GM19023 (cell line): Measurements from ENCODE around the gene MYO1E.
A peak's percentile ranks its signal among the peaks of the same experiment; 100 is the strongest.
"Not testable (repeated sequence)": the region's sequence is repeated elsewhere in the genome, so short reads cannot be mapped to it uniquely, and the experiment has no call there.

Source experiments
- ATAC-seq: cut with Tn5 transposase; IDR thresholded peaks from one replicate; pipeline ENCODE4 v1.9.1; 2021; ENCODE audit warnings: mild to moderate bottlenecking, moderate library complexity; ENCODE audit not compliant: unreplicated experiment

Gene MYO1E

GRCh38 chr15:59352683-59353082 is 20.0 kb downstream of the MYO1E start:
- ATAC-seq, result no peak

DNA sequence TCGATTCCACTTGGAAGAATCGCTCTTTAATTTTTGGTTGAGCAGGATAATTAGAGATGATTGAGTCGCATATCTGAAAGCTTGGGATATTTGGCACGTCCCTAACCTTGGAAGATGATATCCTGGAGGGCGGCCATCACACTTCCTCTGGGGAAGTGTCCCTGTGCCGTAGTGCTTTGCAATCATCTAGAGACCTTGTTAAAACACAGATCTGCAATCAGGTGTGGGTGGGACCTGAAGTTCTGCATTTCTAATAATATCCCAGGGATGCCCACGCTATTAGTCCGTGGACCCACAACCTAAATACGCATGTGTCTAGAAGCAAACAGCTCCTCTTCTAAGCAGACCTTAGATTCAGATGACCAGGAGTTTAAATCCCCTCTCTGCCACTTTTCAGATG is 20.5 kb downstream of the MYO1E start:
- ATAC-seq, result no peak

DNA sequence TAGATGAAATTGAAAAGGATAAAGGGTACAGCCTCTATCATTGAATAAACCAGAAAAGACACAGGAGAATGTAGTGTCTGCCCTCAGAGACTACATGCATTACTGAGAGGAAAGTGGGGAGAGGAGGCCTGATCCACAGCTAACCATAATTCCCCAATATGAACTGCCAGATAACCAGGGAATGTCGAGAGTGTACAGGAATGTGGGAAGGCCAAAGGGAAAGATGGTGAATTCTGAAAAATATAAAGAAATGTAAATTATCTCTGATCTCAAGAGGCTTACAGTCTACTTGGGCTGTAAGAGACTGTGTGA is 22.3 kb downstream of the MYO1E start:
- ATAC-seq, result no peak

GRCh38 chr15:59349680-59350420 is 22.8 kb downstream of the MYO1E start:
- ATAC-seq, result no peak

DNA sequence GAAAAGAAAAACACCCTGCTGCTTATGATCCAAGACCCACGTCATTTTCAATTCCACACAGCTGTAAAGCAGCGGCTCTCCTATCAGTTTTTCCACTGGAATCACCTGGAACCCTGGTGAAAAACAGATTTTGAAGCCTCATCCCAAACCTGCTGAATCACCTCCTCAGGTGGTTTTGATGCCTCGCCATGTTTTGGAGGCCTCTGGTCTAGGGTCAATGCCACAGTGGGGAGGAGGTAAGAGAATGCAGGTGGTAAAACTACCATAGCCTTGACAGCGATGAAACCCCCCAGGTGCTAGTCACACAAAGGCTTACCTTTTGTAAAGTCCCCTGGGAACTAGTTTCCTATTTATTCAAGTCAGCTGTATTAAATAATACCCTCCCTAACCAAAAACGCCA is 24.8 kb downstream of the MYO1E start:
- no peak for ATAC-seq

- no peak for ATAC-seq
Measured at GRCh38 chr15:59346951-59347350, 25.7 kb downstream of the MYO1E start.

GRCh38 chr15:59345326-59345725 is 27.3 kb downstream of the MYO1E start:
- no peak for ATAC-seq

- no peak for ATAC-seq
Measured at GRCh38 chr15:59344311-59344710, 28.4 kb downstream of the MYO1E start.

DNA sequence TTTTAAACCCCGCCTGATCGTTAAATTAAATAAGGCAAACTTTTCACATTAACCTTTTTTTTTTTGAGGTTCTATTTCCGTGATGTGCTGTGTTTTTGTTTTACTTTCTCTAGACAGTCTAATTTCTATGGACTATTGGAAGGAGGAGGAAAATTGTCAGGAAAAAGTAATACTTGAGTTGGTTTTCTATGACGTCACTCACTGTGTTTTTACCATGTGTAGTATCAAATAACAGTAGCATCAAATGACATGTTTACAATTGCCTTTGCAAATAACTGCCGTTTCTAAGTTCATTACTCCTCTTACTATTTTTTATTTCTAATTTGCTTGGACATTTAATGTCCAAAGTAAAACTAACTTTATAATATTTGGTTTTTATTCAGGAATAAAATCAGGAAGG is 32.3 kb downstream of the MYO1E start:
- no peak for ATAC-seq

DNA sequence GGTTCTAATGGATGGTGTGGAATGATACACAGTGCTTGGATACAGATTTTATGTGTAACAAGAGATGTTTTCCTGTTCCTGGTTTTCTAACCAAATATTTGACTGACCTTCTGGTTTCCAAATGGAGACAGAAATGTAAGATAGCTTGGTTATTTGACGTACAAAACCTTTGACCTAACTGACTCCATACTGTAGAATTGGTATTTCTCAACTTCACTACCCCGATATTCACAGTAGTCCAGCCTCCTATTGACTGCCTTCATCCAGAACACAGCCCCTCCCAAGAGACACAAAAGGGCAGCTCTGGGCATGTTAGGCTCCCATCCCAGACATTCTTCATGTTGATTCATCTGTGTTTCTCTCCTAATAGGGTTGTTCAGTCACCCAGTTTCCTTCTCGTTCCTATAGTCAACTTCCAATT is 33.4 kb downstream of the MYO1E start:
- no peak for ATAC-seq

- ATAC-seq, result no peak
Measured at GRCh38 chr15:59338414-59338813, 34.3 kb downstream of the MYO1E start.

- not testable (repeated sequence) for ATAC-seq
Measured at GRCh38 chr15:59336725-59337124, 35.9 kb downstream of the MYO1E start.

DNA sequence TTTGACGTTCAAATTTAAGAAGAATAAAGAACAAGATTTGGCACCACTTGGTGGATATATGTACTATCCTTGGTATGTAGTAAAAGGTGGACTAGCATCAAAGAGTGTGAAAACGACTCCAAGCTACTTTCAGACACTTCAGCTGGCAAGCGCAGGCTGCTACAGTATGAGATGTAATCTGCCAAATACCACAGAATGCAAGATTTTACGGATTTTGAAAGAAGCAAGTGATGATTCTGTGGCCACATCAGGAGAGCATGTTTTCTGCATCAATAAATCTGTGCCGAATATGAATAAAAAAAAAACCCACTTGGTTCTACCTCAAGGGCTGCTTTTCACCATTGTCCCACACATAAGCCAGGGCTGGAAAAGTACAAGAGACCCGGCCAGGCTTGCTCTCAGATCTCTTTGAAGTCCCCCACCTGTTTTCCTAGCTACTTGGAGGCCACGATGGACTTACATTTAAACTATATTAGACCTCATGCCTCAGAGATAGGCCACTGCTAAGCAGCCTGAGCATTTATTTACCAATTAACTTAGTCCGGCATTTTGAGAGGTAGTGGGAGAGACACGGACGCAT is 37.4 kb downstream of the MYO1E start:
- no peak for ATAC-seq

GRCh38 chr15:59334076-59334415 is 38.6 kb downstream of the MYO1E start:
- ATAC-seq, result no peak

DNA sequence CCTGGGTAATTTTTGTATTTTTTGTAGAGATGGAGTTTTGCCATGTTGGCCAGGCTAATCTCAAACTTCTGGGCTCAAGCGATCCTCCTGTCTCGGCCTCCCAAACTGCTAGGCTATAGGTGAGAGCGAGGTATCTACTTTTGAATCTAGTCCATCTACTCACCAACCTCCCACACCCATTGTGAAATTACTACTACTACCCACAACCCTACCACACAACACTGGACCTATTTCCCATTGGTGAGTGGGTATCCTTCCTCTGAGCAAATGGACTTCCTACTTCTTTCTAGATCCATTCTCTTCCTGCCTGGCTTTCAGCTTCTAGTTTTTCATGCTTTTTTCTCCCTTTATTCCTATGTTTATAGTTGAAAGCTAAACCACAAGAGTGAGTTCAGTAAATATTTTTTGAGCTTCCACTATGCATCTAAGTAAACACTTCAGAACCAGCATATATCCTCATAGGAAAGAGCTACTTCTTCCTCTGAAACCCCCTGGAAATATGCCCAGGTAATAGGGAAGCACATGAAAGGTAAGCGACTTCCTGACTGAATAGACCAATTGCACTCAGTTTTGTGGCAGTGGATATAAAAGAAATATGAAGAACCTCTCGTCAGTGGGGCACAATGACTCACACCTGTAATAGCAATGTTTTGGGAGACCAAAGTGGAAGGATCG is 39.1 kb downstream of the MYO1E start:
- no peak for ATAC-seq

DNA sequence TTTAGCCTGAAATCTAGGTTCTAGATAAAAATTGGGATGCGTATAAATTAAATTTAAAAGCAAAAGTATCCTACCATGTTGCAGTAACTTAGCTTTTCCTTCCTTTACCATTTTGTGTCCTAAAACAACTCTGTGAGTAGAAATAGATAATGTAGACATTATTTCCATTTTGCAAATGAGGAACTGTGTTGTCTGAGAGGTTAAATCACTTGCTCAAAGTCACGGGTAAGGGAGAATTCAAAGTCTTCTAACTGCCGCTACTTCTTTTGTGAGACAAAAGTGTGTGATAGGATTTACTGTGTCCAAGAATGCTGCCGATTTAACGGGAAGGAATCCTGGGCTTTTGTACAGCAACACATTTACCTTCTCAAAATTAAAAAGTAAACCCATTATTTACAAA is 40.7 kb downstream of the MYO1E start:
- ATAC-seq, result no peak

- no peak for ATAC-seq
Measured at GRCh38 chr15:59330649-59331048, 42.0 kb downstream of the MYO1E start.

- no peak for ATAC-seq
Measured at GRCh38 chr15:59329570-59330350, 42.9 kb downstream of the MYO1E start.

GRCh38 chr15:59329091-59329490 is 43.6 kb downstream of the MYO1E start:
- no peak for ATAC-seq

GRCh38 chr15:59327942-59328341 is 44.7 kb downstream of the MYO1E start:
- ATAC-seq, result peak; percentile 60

DNA sequence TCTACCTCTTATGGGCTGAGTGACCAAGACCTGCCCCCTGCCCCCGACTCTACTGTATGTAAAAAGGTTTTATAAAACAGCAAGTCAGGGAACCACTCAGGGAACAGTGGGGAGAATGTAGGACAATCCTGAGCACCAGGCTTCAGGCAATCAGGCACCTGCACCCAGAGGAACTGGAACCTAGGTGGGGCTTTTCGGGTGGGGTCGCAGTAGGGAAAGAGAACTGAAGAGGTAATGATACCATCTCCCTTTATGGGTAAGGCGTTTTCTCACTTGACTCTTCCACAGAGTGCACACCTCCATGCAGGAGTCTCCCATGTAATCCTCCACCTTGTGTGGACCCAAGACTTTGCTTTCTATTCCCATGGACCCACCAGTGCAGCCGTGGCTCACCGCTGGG is 45.8 kb downstream of the MYO1E start:
- no peak for ATAC-seq
